Endothelial cell of umbilical vein (primary cell): Measurements from ENCODE around the gene POR. TPM values are rescaled to one million over a fixed set of nuclear protein-coding genes. Genes with fewer than 3 reads are reported as not detected.

Source experiments
- BruUV-seq: library from RNA; stranded (reverse); fragments of 400-500 nt; replicated peaks from 2 replicates; lab custom pipeline; 2021; lab: Mats Ljungman, UMichigan
- CTCF ChIA-PET: fragments of 300-600, 350-600 bp; sonication (Branson Sonifier 250); formaldehyde crosslinking; loops from one replicate; lab custom pipeline; 2021; ENCODE audit warnings: antibody characterized with exemption, inconsistent platforms; lab: Charles Lee
- POLR2A ChIA-PET: fragments of 300-600, 350-600 bp; sonication (Branson Sonifier 250); formaldehyde crosslinking; loops from one replicate; lab custom pipeline; 2021; ENCODE audit warnings: antibody characterized with exemption, inconsistent platforms; lab: Charles Lee
- DNase-seq: peaks from one replicate; pipeline ENCODE4 v3.0.0-alpha.2; 2011; ENCODE audit warnings: low read depth, low spot score
- FAIRE-seq: peaks from 2 replicates; lab custom pipeline; 2011; peaks lifted over from hg19 to GRCh38; lab: Jason Lieb, UNC
- H2AFZ ChIP-seq: 2 replicates; pipeline ENCODE4 v1.6.0; 2012; ENCODE audit warnings: low read depth, low read length, control low read depth, inconsistent platforms
- H3K27ac ChIP-seq: 2 replicates; pipeline ENCODE4 v1.5.1; 2011; ENCODE audit warnings: low read depth, mild to moderate bottlenecking, control low read depth, low read length, moderate library complexity; ENCODE audit not compliant: insufficient read depth
- H3K27me3 ChIP-seq, 2 experiments: 2 replicates each; pipeline versions ENCODE4 v1.6.0 to v1.6.1; 2011; ENCODE audit warnings: low read length in 2 of 2, mixed read lengths in 1 of 2; ENCODE audit not compliant: control insufficient read depth in 2 of 2, insufficient read depth in 2 of 2
- H3K36me3 ChIP-seq, 2 experiments: 2 replicates in 1 of 2; 3 replicates in 1 of 2; pipeline ENCODE4 v1.5.1; 2011; ENCODE audit warnings: low read length in 2 of 2, mild to moderate bottlenecking in 1 of 2, moderate library complexity in 1 of 2; ENCODE audit not compliant: control insufficient read depth in 2 of 2, insufficient read depth in 2 of 2; ENCODE audit errors: extremely low read depth in 1 of 2
- H3K4me1 ChIP-seq: 3 replicates; pipeline ENCODE4 v1.5.1; 2011; ENCODE audit warnings: mild to moderate bottlenecking, low read length; ENCODE audit not compliant: control insufficient read depth, insufficient read depth; ENCODE audit errors: extremely low read depth
- H3K4me2 ChIP-seq: 2 replicates; pipeline ENCODE4 v1.6.1; 2011; ENCODE audit warnings: low read length, control low read depth, mixed read lengths; ENCODE audit not compliant: insufficient read depth
- H3K4me3 ChIP-seq, 3 experiments: fragments of 200-600 bp in 1 of 3; sonication (generic), shearing (Covaris generic) in 1 of 3; replicated peaks in 1 of 3; 2 replicates each; pipeline ENCODE4 v1.5.1; 2011 to 2016; ENCODE audit warnings: control low read depth in 3 of 3, low read length in 3 of 3, mild to moderate bottlenecking in 2 of 3, inconsistent platforms in 1 of 3, low read depth in 1 of 3, moderate library complexity in 1 of 3; ENCODE audit not compliant: insufficient read depth in 1 of 3
- H3K79me2 ChIP-seq: 2 replicates; pipeline ENCODE4 v1.6.0; 2012; ENCODE audit warnings: low read length, inconsistent platforms; ENCODE audit not compliant: control insufficient read depth, insufficient read depth
- H3K9ac ChIP-seq: replicated peaks from 2 replicates; pipeline ENCODE3; 2011; ENCODE audit warnings: low read length, control low read depth; ENCODE audit not compliant: insufficient read depth; ENCODE audit errors: extremely low read depth
- H3K9me1 ChIP-seq: replicated peaks from 3 replicates; pipeline ENCODE4 v1.6.0; 2011; ENCODE audit warnings: mild to moderate bottlenecking, low read length; ENCODE audit not compliant: control insufficient read depth, insufficient read depth; ENCODE audit errors: extremely low read depth
- H3K9me3 ChIP-seq: replicated peaks from 2 replicates; pipeline ENCODE4 v1.5.1; 2012; ENCODE audit warnings: low read length, inconsistent platforms; ENCODE audit not compliant: control insufficient read depth, insufficient read depth
- H4K20me1 ChIP-seq: replicated peaks from 2 replicates; pipeline ENCODE3; 2011; ENCODE audit warnings: mild to moderate bottlenecking, low read length; ENCODE audit not compliant: control insufficient read depth, insufficient read depth; ENCODE audit errors: extremely low read depth
- EZH2 ChIP-seq: IDR thresholded peaks from 2 replicates; pipeline ENCODE4 v1.6.1; 2012; ENCODE audit warnings: borderline replicate concordance, low read depth, mild to moderate bottlenecking, moderate library complexity, low read length, inconsistent platforms; ENCODE audit not compliant: severe bottlenecking
- FOS ChIP-seq: IDR thresholded peaks from 2 replicates; pipeline ENCODE4 v1.6.1; 2011; ENCODE audit warnings: mild to moderate bottlenecking, low read length, moderate library complexity, borderline replicate concordance; ENCODE audit not compliant: insufficient read depth
- GATA2 ChIP-seq: IDR thresholded peaks from 2 replicates; pipeline ENCODE4 v1.7.0; 2011; ENCODE audit warnings: low read depth, mild to moderate bottlenecking, moderate library complexity, mixed read lengths, low read length; ENCODE audit not compliant: insufficient read length, insufficient read depth
- JUN ChIP-seq: IDR thresholded peaks from 2 replicates; pipeline ENCODE4 v1.6.1; 2011; ENCODE audit warnings: borderline replicate concordance, low read depth; ENCODE audit not compliant: insufficient read length, insufficient read depth
- MYC ChIP-seq: IDR thresholded peaks from one replicate; pipeline ENCODE4 v1.6.1; 2011; ENCODE audit warnings: mild to moderate bottlenecking, low read depth, low read length
- POLR2A ChIP-seq: IDR thresholded peaks from 2 replicates; pipeline ENCODE4 v1.6.1; 2012; ENCODE audit warnings: low read depth, mild to moderate bottlenecking, control low read depth, low read length
- POLR2AphosphoS5 ChIP-seq: IDR thresholded peaks from 2 replicates; pipeline ENCODE4 v1.6.1; 2012; ENCODE audit warnings: low read depth, mild to moderate bottlenecking, control low read depth, low read length, moderate library complexity; ENCODE audit not compliant: insufficient read depth
- dilution Hi-C: fragments of 300-500 bp; cut with MboI; formaldehyde crosslinking; loops from one replicate; pipeline ENCODE4 v1.15.0; 2019; ENCODE audit warnings: low sequenced_read_pairs; ENCODE audit not compliant: extremely low pct_ligation_motif_present
- intact Hi-C: fragments of 100-400 bp; cut with micrococcal nuclease; formaldehyde crosslinking; loops from one replicate; pipeline ENCODE4 v1.10.0; 2022
- polyA plus RNA-seq, 4 experiments: library from polyadenylated mRNA; depleted of rRNA in 3 of 4; stranded (reverse) in 3 of 4; unstranded in 1 of 4; fragments of >200 nt; gene quantifications; 2 replicates each; pipeline versions ENCODE4 v1.2.1 to v1.2.3, GENCODE V29; 2011 to 2012; ENCODE audit warnings: missing spikeins in 1 of 4
- total RNA-seq: library from RNA; stranded (reverse); gene quantifications from 2 replicates; pipeline ENCODE4 v1.2.3, GENCODE V29; 2021
- TF ChIP-seq, protein P1 (sequence below): IDR thresholded peaks from 2 replicates; pipeline ENCODE4 v1.6.1; 2011; ENCODE audit not compliant: insufficient read depth, insufficient read length
- TF ChIP-seq, protein P2 (sequence below), 2 donors: IDR thresholded peaks; 1 replicate in 1 of 2; 2 replicates in 1 of 2; pipeline ENCODE4 v1.5.1; 2011; ENCODE audit warnings: low read length in 2 of 2, mild to moderate bottlenecking in 2 of 2, moderate library complexity in 2 of 2, control low read depth in 1 of 2, inconsistent platforms in 1 of 2, low read depth in 1 of 2; ENCODE audit not compliant: insufficient read depth in 1 of 2; ENCODE audit errors: extremely low read depth in 1 of 2

POR gene
- total and polyA plus RNA-seq, 2 donors (not counting 3 experiments of a cell fraction or from before 2014, with no cell fraction given): 59.5 to 73.6 TPM

DNA sequence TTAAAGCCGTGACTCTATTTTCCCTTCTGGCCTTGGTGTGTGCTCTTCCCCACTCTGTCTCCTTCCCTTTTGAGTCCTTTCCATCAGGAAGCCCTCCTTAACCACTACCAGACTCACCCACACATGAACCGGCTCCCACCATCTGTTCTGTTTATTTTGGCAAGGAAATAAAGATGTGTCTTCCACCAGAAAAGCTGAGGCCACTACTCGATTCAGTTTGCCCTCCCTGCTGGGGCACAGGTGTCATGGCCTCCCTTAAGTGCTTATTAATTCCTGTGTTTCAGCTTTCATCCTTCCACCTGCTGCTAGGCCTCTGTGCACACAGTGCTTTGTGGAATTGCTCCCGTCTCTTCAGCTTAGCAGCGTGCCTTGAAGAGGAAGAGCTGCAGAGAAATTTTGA is 16.7 kb downstream of the POR start:
- H3K27me3 ChIP-seq: no peaks in the 10 kb centered on the region
- TF ChIP-seq POLR2A (no peak), POLR2AphosphoS5 (no peak), MYC (no peak), JUN (no peak), EZH2 (no peak), GATA2 (no peak), FOS (no peak)
- TF ChIP-seq, protein P1, sequence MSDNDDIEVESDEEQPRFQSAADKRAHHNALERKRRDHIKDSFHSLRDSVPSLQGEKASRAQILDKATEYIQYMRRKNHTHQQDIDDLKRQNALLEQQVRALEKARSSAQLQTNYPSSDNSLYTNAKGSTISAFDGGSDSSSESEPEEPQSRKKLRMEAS: no peak
- TF ChIP-seq, protein P2, sequence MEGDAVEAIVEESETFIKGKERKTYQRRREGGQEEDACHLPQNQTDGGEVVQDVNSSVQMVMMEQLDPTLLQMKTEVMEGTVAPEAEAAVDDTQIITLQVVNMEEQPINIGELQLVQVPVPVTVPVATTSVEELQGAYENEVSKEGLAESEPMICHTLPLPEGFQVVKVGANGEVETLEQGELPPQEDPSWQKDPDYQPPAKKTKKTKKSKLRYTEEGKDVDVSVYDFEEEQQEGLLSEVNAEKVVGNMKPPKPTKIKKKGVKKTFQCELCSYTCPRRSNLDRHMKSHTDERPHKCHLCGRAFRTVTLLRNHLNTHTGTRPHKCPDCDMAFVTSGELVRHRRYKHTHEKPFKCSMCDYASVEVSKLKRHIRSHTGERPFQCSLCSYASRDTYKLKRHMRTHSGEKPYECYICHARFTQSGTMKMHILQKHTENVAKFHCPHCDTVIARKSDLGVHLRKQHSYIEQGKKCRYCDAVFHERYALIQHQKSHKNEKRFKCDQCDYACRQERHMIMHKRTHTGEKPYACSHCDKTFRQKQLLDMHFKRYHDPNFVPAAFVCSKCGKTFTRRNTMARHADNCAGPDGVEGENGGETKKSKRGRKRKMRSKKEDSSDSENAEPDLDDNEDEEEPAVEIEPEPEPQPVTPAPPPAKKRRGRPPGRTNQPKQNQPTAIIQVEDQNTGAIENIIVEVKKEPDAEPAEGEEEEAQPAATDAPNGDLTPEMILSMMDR (IDR thresholded peaks at IDR 0.05; ENCODE audit: extremely low read depth in 1 of 2, insufficient read depth in 1 of 2, low read depth in 1 of 2, low read length in 2 of 2): no peak
- no peaks in the 10 kb centered on the region for H4K20me1 ChIP-seq
- H2AFZ ChIP-seq: no peak overlapping the region
- H3K36me3 ChIP-seq: peaks cover 0 to 3% of the 10 kb centered on the region in 2 experiments
- CTCF ChIA-PET: interaction anchor here (1.0 to 1.4 kb wide), 2 partner anchors 16 to 89 kb away, joined by 3 to 4 read pairs; no protein-coding TSS in a partner anchor
- DNase-seq (no peak), FAIRE-seq (no peak)
- H3K9ac ChIP-seq: no peak overlapping the region
- no peaks in the 10 kb centered on the region for H3K4me1 ChIP-seq
- no peak overlapping the region for H3K4me2 ChIP-seq
- dilution Hi-C loops (no loop called here), intact Hi-C loops (no loop called here)
- BruUV-seq: no TSS peak
- H3K9me3 ChIP-seq: no peaks in the 10 kb centered on the region
- peaks cover 6% of the 10 kb centered on the region for H3K79me2 ChIP-seq
- POLR2A ChIA-PET: no interaction called here
- no peak overlapping the region for H3K4me3 ChIP-seq
- no peaks in the 10 kb centered on the region for H3K9me1 ChIP-seq
- no peak overlapping the region for H3K27ac ChIP-seq
